ENCODE measurements around the gene FAM193A. TPM values are rescaled to one million over a fixed set of nuclear protein-coding genes. Genes with fewer than 3 reads are reported as not detected.
A peak's percentile ranks its signal among the peaks of the same experiment; 100 is the strongest.

Gene FAM193A
- total and polyA plus RNA-seq, 11 donors = 9.7 to 21.0 (median 16.3) TPM

- peaks cover 0 to 98% (median 80%) of the 10 kb centered on the region in 9 donors for H3K36me3 ChIP-seq
- no peaks in the 10 kb centered on the region for H3K27me3 ChIP-seq
- H3K4me3 ChIP-seq = no peak overlapping the region
- no peaks in the 10 kb centered on the region for H3K9me3 ChIP-seq
- DNase-seq (no peak), ATAC-seq (peak in 1 of 4 donors; percentile 19)
- intact Hi-C loops (cut with DNase I) = no loop called here
- H3K27ac ChIP-seq = no peak overlapping the region
- H3K4me1 ChIP-seq = no peaks in the 10 kb centered on the region
- 94 to 98% (median 95%) methylated on average over 19 to 22 of the region's 22 CpGs for WGBS, 4 donors
- no peak for TF ChIP-seq CTCF (IDR thresholded peaks at IDR 0.05)
- no peak for TF ChIP-seq POLR2A (IDR thresholded peaks at IDR 0.05)
Measured at GRCh38 chr4:2646396-2647149, 110.1 kb downstream of the FAM193A start.

- Histone ChIP-seq H3K9me3 (no peaks in the 10 kb centered on the region), H3K36me3 (peaks cover 0 to 99% (median 86%) of the 10 kb centered on the region in 9 donors), H3K27ac (no peak overlapping the region), H3K4me1 (no peaks in the 10 kb centered on the region), H3K4me3 (no peak overlapping the region), H3K27me3 (no peaks in the 10 kb centered on the region)
- ATAC-seq = no peak
- intact Hi-C loops (cut with DNase I) = no loop called here
- WGBS, 4 donors = 91 to 95% (median 91%) methylated on average over 10 of the region's 10 CpGs
- TF ChIP-seq POLR2A (IDR thresholded peaks at IDR 0.05) (no peak), CTCF (IDR thresholded peaks at IDR 0.05) (no peak)
- no peak for DNase-seq
Measured at GRCh38 chr4:2647403-2648158, 111.1 kb downstream of the FAM193A start.

GRCh38 chr4:2648159-2648814 lies 111.8 kb downstream of the FAM193A start:
- no peak overlapping the region for H3K4me3 ChIP-seq
- WGBS, 4 donors = 89 to 94% (median 92%) methylated on average over 9 of the region's 9 CpGs
- peaks cover 0 to 94% (median 84%) of the 10 kb centered on the region in 9 donors for H3K36me3 ChIP-seq
- H3K9me3 ChIP-seq = no peaks in the 10 kb centered on the region
- no peaks in the 10 kb centered on the region for H3K27me3 ChIP-seq
- H3K27ac ChIP-seq = no peak overlapping the region
- intact Hi-C loops (cut with DNase I) = no loop called here
- ATAC-seq = no peak
- DNase-seq = no peak
- TF ChIP-seq POLR2A (IDR thresholded peaks at IDR 0.05) = no peak
- TF ChIP-seq CTCF (IDR thresholded peaks at IDR 0.05) = no peak
- no peaks in the 10 kb centered on the region for H3K4me1 ChIP-seq
